Hepatic stellate cell (primary cell): Measurements from ENCODE around the gene GPSM3.
"Not testable (repeated sequence)": the region's sequence is repeated elsewhere in the genome, so short reads cannot be mapped to it uniquely, and the experiment has no call there.

Source experiments
- DNase-seq: peaks from one replicate; pipeline ENCODE4 v3.0.0; 2011; ENCODE audit warnings: low spot score

GPSM3 gene

GRCh38 chr6:32202186-32202585 lies 9.7 kb upstream of the GPSM3 start:
- DNase-seq: no peak

DNA sequence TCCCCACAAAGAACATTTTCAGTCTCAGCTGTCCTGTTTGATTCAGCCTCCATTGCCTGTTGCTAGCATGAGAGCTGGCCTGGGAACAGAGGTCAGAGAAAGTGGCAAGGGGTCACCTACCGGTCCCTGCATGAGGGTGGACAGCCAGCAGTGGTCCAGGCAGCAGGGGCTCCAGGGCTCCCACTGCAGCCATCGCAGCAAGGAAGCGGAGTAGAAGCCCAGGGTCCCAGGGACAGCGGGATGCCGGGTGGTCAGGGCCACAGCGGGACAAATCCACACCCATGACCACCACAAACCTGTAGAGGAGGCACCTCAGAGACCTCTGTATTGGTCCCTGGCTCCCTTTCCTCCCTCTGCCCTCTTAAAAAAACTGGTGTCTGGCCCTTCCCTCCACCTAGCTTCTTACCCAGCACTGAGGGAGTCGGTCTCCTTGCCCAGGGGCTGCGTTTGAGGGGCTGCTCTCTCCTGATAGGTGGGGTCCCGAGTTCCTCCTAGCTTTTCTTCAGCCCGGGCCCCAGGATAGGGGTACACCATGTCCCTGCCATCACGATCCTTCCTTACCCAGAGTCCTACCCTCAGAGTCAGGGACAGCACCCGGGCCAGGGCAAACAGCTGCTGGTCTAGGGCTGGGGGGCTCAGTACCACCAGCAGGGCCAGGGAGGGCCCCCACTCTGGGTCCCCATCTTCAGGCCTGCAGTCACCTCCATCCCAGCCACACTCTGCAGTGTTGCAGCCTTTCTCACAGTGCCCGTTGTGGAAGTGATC lies 8.4 kb upstream of the GPSM3 start:
- no peak for DNase-seq

DNA sequence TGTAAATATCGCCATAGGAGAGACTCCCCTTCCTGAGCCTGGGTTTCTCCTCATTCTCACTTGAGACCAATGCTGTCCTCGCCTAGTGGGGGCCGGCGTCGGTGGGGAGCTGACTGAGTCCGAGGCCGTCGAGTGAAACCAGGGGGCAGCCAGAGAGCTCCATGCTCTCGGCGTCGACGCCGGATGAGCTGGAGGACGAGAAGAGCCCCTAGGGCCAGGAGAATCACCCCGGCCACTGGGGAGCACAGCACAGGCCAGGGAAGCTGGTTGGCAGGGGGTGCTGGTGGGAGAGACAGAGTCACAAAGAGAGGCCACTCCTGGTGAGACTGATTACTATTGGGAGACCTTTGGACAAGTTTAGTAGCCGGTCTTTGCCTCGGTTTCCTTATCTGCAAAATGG lies 6.4 kb upstream of the GPSM3 start:
- no peak for DNase-seq

DNA sequence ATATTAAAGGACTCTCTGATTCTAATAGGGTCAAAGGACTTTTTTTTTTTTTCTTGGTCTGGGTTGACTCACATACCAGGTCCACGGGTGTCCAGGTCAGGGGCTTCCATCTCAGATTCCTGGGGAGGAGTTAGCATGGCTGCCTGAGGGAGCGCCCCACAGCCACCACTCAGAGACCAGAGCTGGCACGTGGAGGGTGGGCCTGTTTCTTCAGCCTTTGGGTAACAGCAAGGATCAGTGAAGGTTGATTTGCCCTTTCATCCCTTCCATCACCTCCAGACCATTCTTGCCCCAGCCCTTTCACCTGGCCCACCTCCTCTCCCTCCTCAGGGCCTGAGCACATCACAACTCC lies 5.9 kb upstream of the GPSM3 start:
- no peak for DNase-seq

DNA sequence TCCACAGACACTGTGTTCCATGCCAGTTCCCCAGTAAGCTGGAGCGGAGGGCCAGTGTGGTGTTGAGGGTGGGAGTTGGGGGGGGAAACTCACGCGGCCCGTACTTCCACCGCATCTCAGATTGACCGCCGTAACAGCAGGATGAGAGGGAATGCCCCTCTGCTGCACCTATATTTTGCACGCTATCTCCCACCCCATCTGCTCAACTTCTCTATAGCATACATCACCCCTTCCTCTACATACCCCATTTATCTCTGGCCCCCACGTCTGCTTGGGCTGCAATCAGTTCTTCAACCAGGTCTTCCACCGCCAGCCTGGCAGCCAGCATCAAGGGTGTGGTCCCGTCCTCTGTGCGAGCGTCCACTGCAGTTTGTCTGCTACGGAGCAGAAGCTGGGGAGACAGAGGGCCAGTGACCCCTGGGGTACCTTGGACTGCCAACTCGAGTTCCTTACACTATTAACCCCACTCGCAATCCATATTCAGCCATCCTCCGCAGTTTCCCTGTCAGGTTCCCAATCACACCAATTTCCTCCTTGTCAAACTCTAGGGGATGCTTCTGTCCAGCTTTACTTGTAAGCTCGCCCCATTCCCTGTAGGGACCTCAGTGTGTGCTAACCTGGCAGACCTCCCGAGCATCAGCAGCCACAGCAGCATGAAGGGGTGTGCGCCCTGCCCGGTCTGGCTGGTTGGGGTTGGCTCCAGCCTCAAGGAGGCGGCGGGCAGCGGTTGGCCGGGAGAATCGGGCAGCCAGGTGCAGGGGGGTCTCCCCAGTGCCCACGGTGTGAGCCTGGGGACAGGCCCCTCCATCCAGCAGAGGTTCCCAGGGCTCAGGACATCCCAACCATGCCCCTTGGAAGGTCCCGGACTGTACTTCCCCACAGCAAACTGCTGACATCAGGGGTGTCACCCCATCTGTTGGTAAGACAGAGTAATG lies 4.5 kb upstream of the GPSM3 start:
- DNase-seq: no peak

DNA sequence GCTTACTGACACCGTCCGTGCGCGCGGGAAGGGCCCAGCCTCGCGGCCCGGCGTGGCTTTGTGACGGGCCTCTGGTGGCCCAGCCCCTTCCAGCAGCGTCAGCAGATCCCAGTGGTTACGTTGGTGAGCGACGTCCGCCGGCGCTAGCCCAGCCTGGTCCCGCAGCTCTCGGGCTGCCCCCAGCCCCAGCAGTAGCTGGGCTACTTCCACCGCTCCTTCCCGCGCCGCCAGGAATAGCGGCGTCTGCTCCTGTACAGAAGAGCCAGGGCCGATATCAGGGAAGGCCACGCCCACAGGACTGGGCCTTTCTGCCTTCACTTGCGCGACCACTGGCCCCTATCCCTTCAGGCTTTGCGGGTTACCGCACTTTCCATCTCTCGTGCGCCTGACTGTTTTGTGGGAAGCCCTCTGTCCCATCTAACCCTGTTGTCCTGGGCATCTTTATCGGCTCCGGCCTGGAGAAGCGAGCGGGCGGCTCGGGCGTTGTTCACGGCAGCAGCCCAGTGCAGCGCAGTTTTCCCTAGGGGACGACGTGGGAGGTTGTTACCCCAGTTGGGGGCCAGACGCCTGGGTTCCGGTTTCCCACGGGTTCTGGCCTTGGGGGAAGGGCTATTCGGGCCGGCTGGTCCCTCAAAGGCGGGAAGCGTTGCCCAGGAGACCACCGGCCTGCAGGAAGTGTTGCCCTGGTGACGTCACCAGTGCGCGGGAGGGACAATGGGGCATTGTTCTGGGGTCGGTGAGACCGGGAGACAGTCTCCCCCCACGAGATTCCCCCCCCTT lies 3.6 kb upstream of the GPSM3 start:
- peak; percentile 82 for DNase-seq

- peak; percentile 98 for DNase-seq
Measured at GRCh38 chr6:32195652-32195901, 3.1 kb upstream of the GPSM3 start.

GRCh38 chr6:32194825-32195651 lies 2.6 kb upstream of the GPSM3 start:
- peak; percentile 59 for DNase-seq

DNA sequence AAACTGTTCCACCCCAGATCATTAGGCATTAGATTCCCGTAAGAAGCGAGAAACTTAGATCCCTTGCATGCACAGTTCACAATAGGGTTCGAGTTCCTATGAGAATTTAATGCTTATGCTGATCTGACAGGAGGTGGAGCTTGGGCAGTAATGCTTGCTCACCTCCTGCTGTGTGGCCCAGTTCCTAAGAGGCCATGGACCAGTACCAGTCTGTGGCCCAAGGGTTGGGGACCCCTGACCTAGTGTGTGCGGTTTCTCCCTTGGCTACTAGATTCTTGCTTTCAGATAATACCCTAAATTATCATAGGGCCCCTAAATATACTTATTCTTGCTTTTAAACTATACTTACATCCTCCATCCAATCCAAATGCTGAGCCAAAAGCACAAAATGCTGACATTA lies 1.9 kb upstream of the GPSM3 start:
- DNase-seq: no peak

GRCh38 chr6:32193096-32193495 lies 653 bp upstream of the GPSM3 start:
- not testable (repeated sequence) for DNase-seq

DNA sequence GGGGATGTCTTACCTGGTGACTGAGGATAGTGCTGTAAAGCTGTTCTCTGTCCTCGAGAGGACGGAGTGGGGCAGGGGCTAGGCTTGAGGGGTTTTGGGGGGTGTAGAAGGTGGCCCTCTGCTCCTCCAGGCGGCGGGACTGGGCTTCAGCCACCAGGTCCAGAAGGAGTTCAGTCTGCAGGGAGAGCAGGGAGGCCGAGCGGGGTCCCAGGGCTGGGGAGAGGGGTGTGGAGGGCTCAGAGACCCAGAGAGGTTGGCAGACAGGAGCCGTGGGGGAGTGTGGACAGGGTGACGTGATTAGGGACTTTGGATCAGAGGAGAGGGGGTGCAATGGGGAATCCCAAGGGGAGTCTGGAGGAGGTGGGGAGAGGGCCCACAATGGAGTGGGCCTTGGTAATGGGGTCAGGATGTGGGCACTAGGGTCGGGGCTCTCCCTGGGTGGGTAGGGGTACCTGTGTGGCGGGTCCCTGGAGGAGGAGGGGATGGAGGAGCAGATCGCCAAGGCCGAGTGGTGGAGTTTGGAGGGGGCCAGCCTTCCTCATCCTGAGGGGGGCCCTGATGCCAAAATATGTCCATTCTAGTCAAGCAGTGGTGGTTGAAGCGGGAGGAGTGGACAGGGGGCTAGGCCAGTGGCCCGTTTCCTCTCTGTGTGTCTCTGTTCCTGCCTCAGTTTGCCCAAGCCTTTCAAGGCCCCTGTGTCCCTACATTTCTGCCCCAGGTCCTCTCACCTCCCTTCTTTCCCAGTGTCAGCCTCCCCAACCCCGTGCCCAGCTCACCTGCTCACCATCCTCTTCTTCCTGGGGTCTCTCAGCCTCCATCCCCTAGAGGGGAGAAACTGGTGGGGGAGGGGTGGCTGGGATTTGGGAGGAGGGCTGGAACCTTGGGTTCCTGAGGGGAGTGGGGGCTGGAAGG lies 491 bp downstream of the GPSM3 start:
- no peak for DNase-seq

DNA sequence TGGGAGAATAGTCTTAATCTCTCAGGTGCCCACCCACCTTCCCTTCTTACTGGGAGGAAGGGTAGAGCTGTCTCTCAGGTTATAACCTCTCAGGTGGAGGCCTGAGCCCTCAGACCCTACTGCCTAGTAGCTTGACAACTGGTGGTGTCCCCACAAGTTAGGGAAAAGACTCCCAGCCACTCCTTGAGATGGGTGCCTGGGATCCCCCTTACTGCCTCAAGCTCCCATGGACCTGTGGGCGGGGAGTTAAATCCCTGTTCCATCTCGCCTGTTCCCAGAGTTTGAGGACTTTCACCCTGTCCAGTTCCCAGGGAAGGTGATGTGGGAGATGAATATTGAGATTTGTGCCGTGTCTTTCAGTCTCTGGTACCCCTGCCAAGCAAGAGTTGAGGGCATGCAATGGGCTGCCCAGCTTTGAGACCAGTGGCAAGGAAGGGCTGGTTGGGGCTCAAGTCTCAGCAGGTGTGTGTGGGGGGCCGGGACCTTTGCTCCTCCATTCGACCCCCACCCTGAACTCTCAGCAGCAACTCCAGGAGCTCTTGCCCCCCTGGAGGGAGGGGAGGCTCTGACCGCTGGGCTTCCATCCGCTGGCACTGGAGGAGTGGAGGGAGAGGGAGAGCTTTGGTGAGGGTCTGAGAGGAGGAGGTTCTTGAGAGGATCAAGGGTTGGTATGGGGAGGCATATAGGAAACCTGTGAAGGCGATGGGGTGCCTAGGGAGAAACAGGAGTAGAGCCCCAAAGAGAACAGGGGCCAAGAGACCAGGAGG lies 1.3 kb downstream of the GPSM3 start:
- DNase-seq: no peak

GRCh38 chr6:32190054-32190851 lies 2.2 kb downstream of the GPSM3 start, which contains the start of gene PBX2:
PBX2 (minus strand) TSS chr6:32190202; CDS start chr6:32189915, 287 bp downstream.
- DNase-seq: peak; percentile 73

DNA sequence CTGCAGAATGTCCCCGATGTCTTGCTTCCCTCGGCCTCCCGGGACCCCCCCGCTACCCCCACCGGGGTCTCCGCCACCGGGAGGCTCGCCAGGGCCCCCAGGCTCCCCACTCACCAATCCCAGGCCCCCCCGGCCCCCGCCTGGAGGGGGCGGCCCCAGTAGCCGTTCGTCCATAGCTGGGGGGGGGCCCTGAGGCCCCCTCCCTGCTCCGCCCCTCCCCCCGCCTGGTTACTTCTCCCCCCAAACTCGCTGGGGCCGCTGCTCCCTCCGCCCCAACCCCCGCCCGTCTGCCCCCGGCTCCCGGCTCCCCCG lies 2.7 kb downstream of the GPSM3 start:
- no peak for DNase-seq

DNA sequence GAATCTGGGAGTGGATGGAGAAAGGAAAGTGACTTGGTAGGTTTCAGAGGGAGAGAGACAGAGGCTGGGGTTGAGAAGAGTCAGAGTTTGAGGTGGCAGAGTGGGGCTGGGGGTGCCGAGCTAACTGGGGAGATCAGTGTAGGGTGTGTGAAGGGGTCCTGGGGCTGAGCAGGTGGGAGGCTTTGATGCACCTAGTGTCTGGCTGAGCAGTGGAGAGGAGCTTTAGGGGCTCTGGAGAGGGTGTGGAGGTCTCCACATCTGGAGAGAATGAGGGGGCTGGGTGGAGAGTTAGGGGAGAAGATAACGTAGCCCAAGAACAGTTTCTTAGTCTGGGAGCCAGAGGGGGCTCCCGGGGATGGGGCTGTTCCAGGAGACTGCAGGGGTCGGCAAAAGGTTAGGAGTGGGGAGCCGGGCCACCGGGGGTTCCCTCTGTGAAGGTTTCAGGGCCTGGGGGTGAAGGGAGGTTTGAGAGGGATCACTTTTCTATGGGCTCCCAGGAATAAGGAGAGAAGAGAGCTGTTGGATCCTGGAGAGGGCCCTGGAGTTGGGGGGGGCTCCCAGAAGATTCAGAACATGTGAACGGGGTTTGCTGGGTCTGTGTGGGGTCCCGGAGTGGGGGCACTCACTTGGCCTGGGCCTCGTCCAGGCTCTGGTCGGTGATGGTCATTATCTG lies 3.2 kb downstream of the GPSM3 start:
- DNase-seq: no peak

- DNase-seq: no peak
Measured at GRCh38 chr6:32188381-32189068, 3.9 kb downstream of the GPSM3 start.

- DNase-seq: not testable (repeated sequence)
Measured at GRCh38 chr6:32187725-32188380, 4.6 kb downstream of the GPSM3 start.
